HCT116 (cell line): ENCODE data around the gene TMF1. TPM values are rescaled to one million over a fixed set of nuclear protein-coding genes. Genes with fewer than 3 reads are reported as not detected.

Source experiments
- ATAC-seq: fragments of 200-7000 bp; cut with Tn5 transposase; 2 replicates; pipeline ENCODE4 v1.9.1; 2020; ENCODE audit warnings: mild to moderate bottlenecking, moderate library complexity
- BruUV-seq: library from RNA; stranded (reverse); fragments of 400-500 nt; replicated peaks from 2 replicates; lab custom pipeline; 2021; lab: Mats Ljungman, UMichigan
- CTCF ChIA-PET: fragments of 300-600 bp; sonication (Branson Sonifier 250); formaldehyde crosslinking; loops from one replicate; lab custom pipeline; 2021; ENCODE audit warnings: antibody characterized with exemption; lab: Charles Lee
- POLR2A ChIA-PET: fragments of 300-600, 350-600 bp; sonication (Branson Sonifier 250); formaldehyde crosslinking; loops from one replicate; lab custom pipeline; 2021; ENCODE audit warnings: antibody characterized with exemption; lab: Charles Lee
- RAD21 ChIA-PET, 2 experiments: fragments of 300-600 bp; sonication (Branson Sonifier 250); formaldehyde crosslinking; loops; one replicate each; lab custom pipeline; 2023; ENCODE audit warnings: low total read pairs in 2 of 2; ENCODE audit not compliant: uncharacterized antibody in 2 of 2, unreplicated experiment in 2 of 2, low non-redundant PET in 1 of 2; lab: Charles Lee
- DNase-seq: peaks from one replicate; pipeline ENCODE4 v3.0.0-alpha.2; 2010; ENCODE audit warnings: low read depth, low spot score
- H2AFZ ChIP-seq: fragments of 200-600 bp; shearing (Covaris generic), sonication (generic); 2 replicates; pipeline ENCODE4 v1.6.1; 2017; ENCODE audit warnings: low read depth, mixed run types, mixed read lengths, antibody characterized with exemption, low read length; ENCODE audit not compliant: poor library complexity, severe bottlenecking
- H3K27ac ChIP-seq: 2 replicates; pipeline ENCODE4 v1.5.1; 2012; ENCODE audit warnings: low read depth, low read length
- H3K27me3 ChIP-seq: fragments of 200-600 bp; sonication (generic); 2 replicates; pipeline ENCODE4 v1.6.1; 2016; ENCODE audit warnings: mixed run types, low read length, mixed read lengths; ENCODE audit not compliant: insufficient read depth
- H3K36me3 ChIP-seq, 2 experiments: fragments of 200-500 bp in 1 of 2; fragments of 200-600 bp in 1 of 2; sonication (Bioruptor generic) in 1 of 2; sonication (generic) in 1 of 2; 2 replicates each; pipeline versions ENCODE4 v1.5.1 to v1.6.1; 2014 to 2016; ENCODE audit warnings: low read length in 2 of 2, inconsistent platforms in 1 of 2, mixed read lengths in 1 of 2, mixed run types in 1 of 2; ENCODE audit not compliant: insufficient read depth in 2 of 2, control insufficient read depth in 1 of 2
- H3K4me1 ChIP-seq, 2 experiments: fragments of 200-600 bp in 1 of 2; sonication (generic) in 1 of 2; 2 replicates each; pipeline versions ENCODE4 v1.5.1 to v1.6.1; 2012 to 2017; ENCODE audit warnings: low read length in 2 of 2, inconsistent platforms in 1 of 2, mild to moderate bottlenecking in 1 of 2, mixed read lengths in 1 of 2, mixed run types in 1 of 2, moderate library complexity in 1 of 2; ENCODE audit not compliant: insufficient read depth in 2 of 2, control insufficient read depth in 1 of 2
- H3K4me2 ChIP-seq: fragments of 200-600 bp; sonication (generic); 2 replicates; pipeline ENCODE4 v1.6.1; 2017; ENCODE audit warnings: mixed run types, low read length, mixed read lengths
- H3K4me3 ChIP-seq, 2 experiments: fragments of 200-600 bp in 1 of 2; sonication (generic) in 1 of 2; replicated peaks in 1 of 2; 2 replicates each; pipeline ENCODE4 v1.5.1; 2011 to 2016; ENCODE audit warnings: low read length in 2 of 2, control low read depth in 1 of 2, low read depth in 1 of 2, mild to moderate bottlenecking in 1 of 2, mixed read lengths in 1 of 2, mixed run types in 1 of 2
- H3K79me2 ChIP-seq: fragments of 200-600 bp; sonication (generic); 2 replicates; pipeline ENCODE4 v1.6.1; 2017; ENCODE audit warnings: mild to moderate bottlenecking, mixed run types, low read length, moderate library complexity, mixed read lengths; ENCODE audit not compliant: insufficient read depth
- H3K9ac ChIP-seq: fragments of 200-600 bp; sonication (generic); 2 replicates; pipeline ENCODE4 v1.6.1; 2016; ENCODE audit warnings: low read length, mixed read lengths
- H3K9me2 ChIP-seq: fragments of 200-600 bp; sonication (generic), shearing (Covaris generic); 2 replicates; pipeline ENCODE4 v1.6.1; 2017; ENCODE audit warnings: mixed run types, mild to moderate bottlenecking, moderate library complexity; ENCODE audit not compliant: insufficient read depth
- H3K9me3 ChIP-seq, 2 experiments: fragments of 200-500 bp in 1 of 2; fragments of 200-600 bp in 1 of 2; sonication (Bioruptor generic) in 1 of 2; sonication (generic) in 1 of 2; 2 replicates each; pipeline ENCODE4 v1.6.1; 2014 to 2017; ENCODE audit warnings: low read length in 2 of 2, mixed read lengths in 2 of 2, inconsistent platforms in 1 of 2, low read depth in 1 of 2, mild to moderate bottlenecking in 1 of 2, mixed run types in 1 of 2, moderate library complexity in 1 of 2; ENCODE audit not compliant: control insufficient read depth in 1 of 2, insufficient read depth in 1 of 2
- H4K20me1 ChIP-seq: fragments of 200-600 bp; sonication (generic), shearing (Covaris generic); 2 replicates; pipeline ENCODE4 v1.6.1; 2017; ENCODE audit warnings: mixed run types, mild to moderate bottlenecking, moderate library complexity; ENCODE audit not compliant: insufficient read depth
- SIN3A ChIP-seq: IDR thresholded peaks from 2 replicates; pipeline ENCODE4 v1.6.1; 2012; ENCODE audit warnings: low read depth
- SRF ChIP-seq: IDR thresholded peaks from 2 replicates; pipeline ENCODE4 v1.6.1; 2012; ENCODE audit warnings: low read depth
- YY1 ChIP-seq: IDR thresholded peaks from 2 replicates; pipeline ENCODE4 v1.6.1; 2011; ENCODE audit warnings: low read length, low read depth, moderate library complexity, mild to moderate bottlenecking; ENCODE audit not compliant: insufficient replicate concordance; ENCODE audit errors: extremely low read depth
- intact Hi-C: fragments of 100-400 bp; cut with micrococcal nuclease; formaldehyde crosslinking; loops from 2 replicates; pipeline ENCODE4 v1.10.0; 2022
- total RNA-seq: library from RNA; stranded (reverse); gene quantifications from one replicate; pipeline ENCODE4 v1.2.1, GENCODE V29; 2021; ENCODE audit not compliant: unreplicated experiment
- TF ChIP-seq, protein P1 (sequence below), 3 experiments: fragments of 200-600 bp in 1 of 3; sonication (generic) in 1 of 3; IDR thresholded peaks in 2 of 3; conservative IDR thresholded peaks in 1 of 3; 2 replicates each; pipeline ENCODE4 v1.5.1; 2012 to 2017; ENCODE audit warnings: low read depth in 2 of 3, low read length in 2 of 3, antibody characterized with exemption in 1 of 3, borderline replicate concordance in 1 of 3, control low read depth in 1 of 3, mild to moderate bottlenecking in 1 of 3, mixed read lengths in 1 of 3, mixed run types in 1 of 3, moderate library complexity in 1 of 3; ENCODE audit not compliant: insufficient read depth in 1 of 3

TMF1 gene
- total RNA-seq, 1 experiment from 2014 or later: 27.3 TPM

DNA sequence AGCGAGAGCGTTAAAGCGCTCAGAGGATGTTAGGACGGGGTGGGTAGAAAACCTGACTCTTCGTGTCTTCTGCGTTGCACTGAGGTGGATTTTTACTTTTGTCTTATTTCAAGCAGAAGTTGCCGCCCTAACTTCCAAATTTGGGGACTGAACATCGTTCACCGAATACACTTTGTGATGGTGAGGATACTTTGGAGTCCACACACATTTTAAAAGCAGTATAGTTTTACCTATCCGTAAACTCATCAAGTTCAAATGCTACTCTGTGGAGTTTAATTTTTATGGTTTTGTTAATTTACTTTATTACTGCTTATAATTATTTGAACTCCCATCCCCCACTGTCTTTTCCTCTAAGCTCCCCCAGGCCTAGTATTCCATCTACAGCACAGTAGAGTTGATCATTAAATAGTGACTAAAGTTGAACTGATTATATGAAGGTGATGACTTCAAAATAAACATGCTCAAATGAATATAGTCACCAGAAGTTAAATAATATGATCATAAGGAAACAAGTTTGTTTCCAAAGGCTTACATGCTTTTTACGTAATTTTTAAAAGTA, 38.0 kb downstream of the TMF1 start:
- H3K4me1 ChIP-seq: peaks cover 4 to 18% of the 10 kb centered on the region in 2 experiments
- no peak for DNase-seq
- ATAC-seq: no peak
- H3K9me3 ChIP-seq: no peaks in the 10 kb centered on the region
- intact Hi-C loops: loop anchor here (5.0 kb wide), 1 partner anchor 38 kb away; the partner anchor contains the start of gene TMF1
- H3K4me2 ChIP-seq: peak overlapping the region; percentile 73
- H3K9me2 ChIP-seq: no peaks in the 10 kb centered on the region
- peak overlapping the region; percentile 62 to 69 for H3K4me3 ChIP-seq
- H3K27ac ChIP-seq: peak overlapping the region; percentile 90
- BruUV-seq: TSS peak; percentile 71
- H3K27me3 ChIP-seq: no peaks in the 10 kb centered on the region
- peak overlapping the region; percentile 78 for H3K9ac ChIP-seq
- peaks cover 0 to under 1% of the 10 kb centered on the region in 2 experiments; a peak in 1 of 4 replicates for H3K36me3 ChIP-seq
- POLR2A ChIA-PET: no interaction called here
- RAD21 ChIA-PET: no interaction called here
- no peaks in the 10 kb centered on the region for H3K79me2 ChIP-seq
- TF ChIP-seq SRF (peak; percentile 24; the same call in 1 of the 2 replicates), YY1 (no peak), SIN3A (0 out of 2 replicates have a peak, but pooled peaks have one; percentile 17)
- TF ChIP-seq, protein P1, sequence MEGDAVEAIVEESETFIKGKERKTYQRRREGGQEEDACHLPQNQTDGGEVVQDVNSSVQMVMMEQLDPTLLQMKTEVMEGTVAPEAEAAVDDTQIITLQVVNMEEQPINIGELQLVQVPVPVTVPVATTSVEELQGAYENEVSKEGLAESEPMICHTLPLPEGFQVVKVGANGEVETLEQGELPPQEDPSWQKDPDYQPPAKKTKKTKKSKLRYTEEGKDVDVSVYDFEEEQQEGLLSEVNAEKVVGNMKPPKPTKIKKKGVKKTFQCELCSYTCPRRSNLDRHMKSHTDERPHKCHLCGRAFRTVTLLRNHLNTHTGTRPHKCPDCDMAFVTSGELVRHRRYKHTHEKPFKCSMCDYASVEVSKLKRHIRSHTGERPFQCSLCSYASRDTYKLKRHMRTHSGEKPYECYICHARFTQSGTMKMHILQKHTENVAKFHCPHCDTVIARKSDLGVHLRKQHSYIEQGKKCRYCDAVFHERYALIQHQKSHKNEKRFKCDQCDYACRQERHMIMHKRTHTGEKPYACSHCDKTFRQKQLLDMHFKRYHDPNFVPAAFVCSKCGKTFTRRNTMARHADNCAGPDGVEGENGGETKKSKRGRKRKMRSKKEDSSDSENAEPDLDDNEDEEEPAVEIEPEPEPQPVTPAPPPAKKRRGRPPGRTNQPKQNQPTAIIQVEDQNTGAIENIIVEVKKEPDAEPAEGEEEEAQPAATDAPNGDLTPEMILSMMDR (IDR thresholded peaks at IDR 0.05 in 2 of 3, conservative IDR thresholded peaks at IDR 0.05 in 1 of 3; ENCODE audit: borderline replicate concordance in 1 of 3, insufficient read depth in 1 of 3, low read depth in 2 of 3, low read length in 2 of 3): no peak
- H4K20me1 ChIP-seq: no peaks in the 10 kb centered on the region
- CTCF ChIA-PET: interaction anchor here (0.8 to 1.7 kb wide), 3 partner anchors 14 to 426 kb away, joined by 4 to 5 read pairs (median 4); no protein-coding TSS in a partner anchor
- H2AFZ ChIP-seq: peak overlapping the region; percentile 50
